Fibroblast of pulmonary artery (primary cell): ENCODE measurements around the gene SCN7A.
A peak's percentile ranks its signal among the peaks of the same experiment; 100 is the strongest.

ENCODE experiments used
- DNase-seq: peaks from one replicate; pipeline ENCODE4 v3.0.0-alpha.2; 2010; ENCODE audit warnings: low read depth
- H3K4me3 ChIP-seq: replicated peaks from 2 replicates; pipeline ENCODE4 v1.5.1; 2011; ENCODE audit warnings: low read depth, mild to moderate bottlenecking, control low read depth, low read length, moderate library complexity
- CTCF ChIP-seq: IDR thresholded peaks from 2 replicates; pipeline ENCODE4 v1.5.1; 2011; ENCODE audit warnings: mild to moderate bottlenecking, control low read depth, low read length, inconsistent platforms; ENCODE audit errors: missing control alignments

SCN7A gene

GRCh38 chr2:166373539-166373938, 120.5 kb downstream of the SCN7A start:
- DNase-seq: no peak
- no peak overlapping the region for H3K4me3 ChIP-seq
- TF ChIP-seq CTCF: no peak

- no peak for TF ChIP-seq CTCF
- no peak for DNase-seq
- no peak overlapping the region for H3K4me3 ChIP-seq
These were observed 120.9 kb downstream of the SCN7A start for GRCh38 chr2:166373105-166373504.

- H3K4me3 ChIP-seq: no peak overlapping the region
- no peak for TF ChIP-seq CTCF
- DNase-seq: no peak
These were observed 122.0 kb downstream of the SCN7A start for GRCh38 chr2:166372046-166372445.

GRCh38 chr2:166365803-166366420, 128.1 kb downstream of the SCN7A start:
- H3K4me3 ChIP-seq: no peak overlapping the region
- no peak for TF ChIP-seq CTCF
- peak; percentile 40 for DNase-seq

GRCh38 chr2:166365239-166365638, 128.8 kb downstream of the SCN7A start:
- DNase-seq: no peak
- no peak overlapping the region for H3K4me3 ChIP-seq
- no peak for TF ChIP-seq CTCF

GRCh38 chr2:166364476-166365161, 129.4 kb downstream of the SCN7A start:
- no peak for TF ChIP-seq CTCF
- H3K4me3 ChIP-seq: no peak overlapping the region
- DNase-seq: no peak
